SK-N-SH (cell line): ENCODE measurements around the gene CNTNAP2. TPM values are rescaled to one million over a fixed set of nuclear protein-coding genes. Genes with fewer than 3 reads are reported as not detected.

Experiments
- CTCF ChIA-PET: fragments of 300-600, 350-600 bp; formaldehyde crosslinking; extraction: SDS; loops from one replicate; lab custom pipeline; 2021; lab: Yijun Ruan, JAX
- POLR2A ChIA-PET: fragments of 350-600 bp; sonication (Branson Sonifier 250); formaldehyde crosslinking; extraction: SDS; loops from one replicate; lab custom pipeline; 2020; ENCODE audit warnings: antibody characterized with exemption, inconsistent platforms; lab: Yijun Ruan, JAX
- DNase-seq: peaks from one replicate; pipeline ENCODE4 v3.0.0; 2012
- H2AFZ ChIP-seq: fragments of 200-600 bp; sonication (generic); 2 replicates; pipeline ENCODE4 v1.8.1; 2016; ENCODE audit warnings: antibody characterized with exemption, mild to moderate bottlenecking, low read depth
- H3F3A ChIP-seq: fragments of 200-600 bp; sonication (generic); replicated peaks from 2 replicates; pipeline ENCODE3; 2016; ENCODE audit warnings: antibody characterized with exemption, mild to moderate bottlenecking; ENCODE audit not compliant: insufficient read depth
- H3K27ac ChIP-seq, 2 experiments: fragments of 200-500 bp in 1 of 2; fragments of 200-600 bp in 1 of 2; sonication (Bioruptor generic) in 1 of 2; sonication (generic), shearing (Covaris generic) in 1 of 2; 2 replicates each; pipeline versions ENCODE4 v1.5.1 to v1.6.1; 2014 to 2016; ENCODE audit warnings: low read depth in 2 of 2, inconsistent platforms in 1 of 2, low read length in 1 of 2, mild to moderate bottlenecking in 1 of 2, mixed read lengths in 1 of 2
- H3K27me3 ChIP-seq: fragments of 200-600 bp; sonication (generic), shearing (Covaris generic); 2 replicates; pipeline ENCODE4 v1.6.1; 2016; ENCODE audit warnings: mixed run types; ENCODE audit not compliant: insufficient read depth
- H3K36me3 ChIP-seq, 2 experiments: fragments of 200-500 bp in 1 of 2; fragments of 200-600 bp in 1 of 2; sonication (Bioruptor generic) in 1 of 2; sonication (generic) in 1 of 2; replicated peaks in 1 of 2; 2 replicates each; pipeline versions ENCODE3 to v1.5.1; 2014 to 2016; ENCODE audit warnings: low read length in 1 of 2, mild to moderate bottlenecking in 1 of 2; ENCODE audit not compliant: insufficient read depth in 2 of 2, control insufficient read depth in 1 of 2
- H3K4me1 ChIP-seq, 2 experiments: fragments of 200-500 bp in 1 of 2; fragments of 200-600 bp in 1 of 2; sonication (Bioruptor generic) in 1 of 2; sonication (generic), shearing (Covaris generic) in 1 of 2; 2 replicates each; pipeline versions ENCODE4 v1.5.1 to v1.6.1; 2014 to 2016; ENCODE audit warnings: low read depth in 1 of 2, low read length in 1 of 2, mixed run types in 1 of 2; ENCODE audit not compliant: insufficient read depth in 2 of 2, control insufficient read depth in 1 of 2
- H3K4me2 ChIP-seq: fragments of 200-600 bp; sonication (generic), shearing (Covaris generic); 2 replicates; pipeline ENCODE4 v1.6.1; 2017; ENCODE audit warnings: mixed run types
- H3K4me3 ChIP-seq, 2 experiments: fragments of 200-500 bp in 1 of 2; fragments of 200-600 bp in 1 of 2; sonication (Bioruptor generic) in 1 of 2; sonication (generic), shearing (Covaris generic) in 1 of 2; 2 replicates each; pipeline versions ENCODE4 v1.5.1 to v1.8.1; 2014 to 2016; ENCODE audit warnings: low read depth in 2 of 2, inconsistent platforms in 1 of 2, low read length in 1 of 2, mild to moderate bottlenecking in 1 of 2, mixed read lengths in 1 of 2, moderate library complexity in 1 of 2
- H3K79me2 ChIP-seq: fragments of 200-600 bp; sonication (generic); 2 replicates; pipeline ENCODE4 v1.8.1; 2017; ENCODE audit warnings: mild to moderate bottlenecking; ENCODE audit not compliant: insufficient read depth
- H3K9ac ChIP-seq: fragments of 200-600 bp; sonication (generic); 2 replicates; pipeline ENCODE4 v1.6.1; 2017; ENCODE audit warnings: mixed run types
- H3K9me2 ChIP-seq: fragments of 200-600 bp; sonication (generic); 2 replicates; pipeline ENCODE4 v1.6.1; 2017; ENCODE audit warnings: mixed run types
- H3K9me3 ChIP-seq: fragments of 200-600 bp; sonication (generic); 2 replicates; pipeline ENCODE4 v1.6.1; 2017; ENCODE audit warnings: mixed run types, mild to moderate bottlenecking, moderate library complexity
- H4K20me1 ChIP-seq: fragments of 200-600 bp; sonication (generic); 2 replicates; pipeline ENCODE4 v1.6.1; 2017; ENCODE audit warnings: mild to moderate bottlenecking, mixed run types; ENCODE audit not compliant: insufficient read depth
- CHD2 ChIP-seq: fragments of 150-350 bp; IDR thresholded peaks from 2 replicates; pipeline ENCODE4 v1.6.1; 2018; ENCODE audit warnings: low read length; ENCODE audit not compliant: partially characterized antibody
- CTCF ChIP-seq: fragments of 200-600 bp; sonication (generic); IDR thresholded peaks from 2 replicates; pipeline ENCODE4 v1.6.1; 2017; ENCODE audit warnings: antibody characterized with exemption, mild to moderate bottlenecking, moderate library complexity
- FOXJ3 ChIP-seq: sonication (generic); formaldehyde crosslinking; IDR thresholded peaks from 2 replicates; pipeline ENCODE4 v1.5.1; 2020; ENCODE audit warnings: mild to moderate bottlenecking, missing genetic modification reagents
- FOXM1 ChIP-seq: IDR thresholded peaks from 2 replicates; pipeline ENCODE4 v1.4.0; 2012; ENCODE audit warnings: low read depth, mild to moderate bottlenecking
- GABPA ChIP-seq: IDR thresholded peaks from 2 replicates; pipeline ENCODE4 v1.4.0; 2012; ENCODE audit warnings: low read depth, mild to moderate bottlenecking
- IRF3 ChIP-seq: fragments of 150-350 bp; IDR thresholded peaks from 2 replicates; pipeline ENCODE4 v1.6.1; 2016; ENCODE audit warnings: mild to moderate bottlenecking, low read depth, low read length
- JUND ChIP-seq: IDR thresholded peaks from 2 replicates; pipeline ENCODE4 v1.4.0; 2012
- MAX ChIP-seq: IDR thresholded peaks from 2 replicates; pipeline ENCODE4 v1.4.0; 2012; ENCODE audit warnings: low read depth
- MEF2A ChIP-seq: IDR thresholded peaks from 2 replicates; pipeline ENCODE4 v1.4.0; 2012; ENCODE audit warnings: low read depth, borderline replicate concordance
- MXI1 ChIP-seq: IDR thresholded peaks from 2 replicates; pipeline ENCODE4 v1.6.1; 2012; ENCODE audit warnings: mild to moderate bottlenecking, low read depth, low read length, improper control_type of control experiment
- POLR2AphosphoS5 ChIP-seq: IDR thresholded peaks from 2 replicates; pipeline ENCODE4 v1.6.1; 2012; ENCODE audit warnings: low read depth, low read length
- RCOR1 ChIP-seq: fragments of 150-350 bp; IDR thresholded peaks from 2 replicates; pipeline ENCODE4 v1.6.1; 2017; ENCODE audit warnings: antibody characterized with exemption, low read length
- REST ChIP-seq: IDR thresholded peaks from 2 replicates; pipeline ENCODE4 v1.6.1; 2012; ENCODE audit warnings: mild to moderate bottlenecking, low read depth, low read length, moderate library complexity
- SMC3 ChIP-seq: IDR thresholded peaks from 2 replicates; pipeline ENCODE4 v1.6.1; 2012; ENCODE audit warnings: low read depth, low read length, improper control_type of control experiment
- USF1 ChIP-seq: IDR thresholded peaks from 2 replicates; pipeline ENCODE4 v1.4.0; 2012; ENCODE audit warnings: low read depth, borderline replicate concordance
- USF2 ChIP-seq: fragments of 150-350 bp; IDR thresholded peaks from 2 replicates; pipeline ENCODE4 v1.6.1; 2017; ENCODE audit warnings: antibody characterized with exemption, low read length, low read depth, borderline replicate concordance
- WGBS: methylation state at CpG from one replicate; pipeline ENCODE4 v1.1.6; 2017; ENCODE audit warnings: low lambda C conversion rate; 5-methylcytosine and 5-hydroxymethylcytosine counted together
- polyA plus RNA-seq, 3 experiments: library from polyadenylated mRNA; depleted of rRNA; stranded (reverse); fragments of >200 nt; gene quantifications; 2 replicates each; pipeline ENCODE4 v1.2.3, GENCODE V29; 2012

CNTNAP2 gene
- polyA plus RNA-seq, 1 of the 3 experiments (the other 2 are of a cell fraction) = 3.4 TPM

- Histone ChIP-seq H2AFZ (no peak overlapping the region), H3K9ac (no peak overlapping the region), H3K4me2 (no peak overlapping the region), H3K27ac (no peak overlapping the region), H3F3A (no peaks in the 10 kb centered on the region), H3K36me3 (no peaks in the 10 kb centered on the region), H3K9me2 (no peaks in the 10 kb centered on the region), H3K79me2 (no peaks in the 10 kb centered on the region), H4K20me1 (no peaks in the 10 kb centered on the region)
- DNase-seq = no peak
- WGBS = 32% methylated on average over 2 of the region's 2 CpGs
- POLR2A ChIA-PET = no interaction called here
- CTCF ChIA-PET = interaction anchor here (0.6 to 1.3 kb wide), 2 partner anchors 10 to 31 kb away, joined by 3 to 4 read pairs; no protein-coding TSS in a partner anchor
- TF ChIP-seq USF2 (no peak), GABPA (no peak), CTCF (no peak), POLR2AphosphoS5 (no peak), FOXM1 (no peak), REST (no peak), FOXJ3 (CRISPR knock-in tag) (no peak), MEF2A (no peak), MXI1 (no peak), SMC3 (no peak), MAX (no peak), USF1 (no peak), RCOR1 (no peak), JUND (no peak), CHD2 (no peak), IRF3 (no peak)
- TF ChIP-seq, all 33 proteins: peak for 0
- Histone ChIP-seq H3K9me3 (no peaks in the 10 kb centered on the region), H3K4me3 (no peak overlapping the region), H3K4me1 (no peaks in the 10 kb centered on the region), H3K27me3 (no peaks in the 10 kb centered on the region)
These were observed 276.7 kb downstream of the CNTNAP2 start for GRCh38 chr7:146393346-146393745.
